Measurements from ENCODE around the gene DMTF1.
"Not testable (repeated sequence)": the region's sequence is repeated elsewhere in the genome, so short reads cannot be mapped to it uniquely, and the experiment has no call there.

DMTF1 gene

DNA sequence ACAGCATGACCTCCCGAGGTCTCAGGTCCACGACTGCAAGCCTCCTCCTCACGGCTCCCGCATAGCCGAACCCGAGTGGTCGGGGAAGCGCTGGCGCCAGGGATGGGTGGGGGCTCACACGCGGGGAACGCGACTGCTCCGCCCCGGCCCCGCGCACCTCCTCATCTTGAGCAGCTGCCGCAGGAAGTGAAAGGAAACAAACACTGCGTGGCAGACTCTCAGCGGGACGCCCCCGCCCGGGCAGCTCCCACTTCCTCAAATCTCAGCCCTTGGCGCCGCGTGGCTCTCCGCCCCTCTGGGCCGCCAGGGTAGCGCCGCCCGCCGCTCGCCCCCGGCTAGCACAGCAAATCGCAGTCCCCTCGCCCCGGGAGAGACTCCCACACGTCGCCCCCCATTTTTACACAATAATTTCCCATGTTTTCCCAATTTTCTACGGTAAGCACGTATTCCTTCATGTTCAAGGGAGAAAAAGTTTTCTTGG lies 67.3 kb downstream of the DMTF1 start, which contains the start of gene TMEM243:
TMEM243 (minus strand) TSS at position 188 of the 481 bp plus-strand sequence. CDS start 229 bp downstream, outside the sequence.
- H3K36me3 ChIP-seq (ENCODE audit: control insufficient read depth, insufficient read depth, low read length): no peaks in the 10 kb centered on the region
- no peaks in the 10 kb centered on the region for H3K9me3 ChIP-seq (ENCODE audit: control insufficient read depth, insufficient read depth, low read length)
- H3K27ac ChIP-seq (ENCODE audit: low read length): no peak within 1 kb of the TSS
- peaks cover 4% of the 10 kb centered on the region for H3K4me1 ChIP-seq (ENCODE audit: control insufficient read depth, insufficient read depth, low read length)
- peak within 1 kb of the TSS; percentile 97 for H3K4me3 ChIP-seq (ENCODE audit: low read length)
- WGBS (ENCODE audit: insufficient coverage, insufficient read length): no CpG with 5 or more reads among the region's 41 CpGs
- no peak for DNase-seq (ENCODE audit: low read depth, low spot score)
- peaks cover 10% of the 10 kb centered on the region; the same call in 1 of the 2 replicates for H3K27me3 ChIP-seq (ENCODE audit: control insufficient read depth, insufficient read depth, low read length)

DNA sequence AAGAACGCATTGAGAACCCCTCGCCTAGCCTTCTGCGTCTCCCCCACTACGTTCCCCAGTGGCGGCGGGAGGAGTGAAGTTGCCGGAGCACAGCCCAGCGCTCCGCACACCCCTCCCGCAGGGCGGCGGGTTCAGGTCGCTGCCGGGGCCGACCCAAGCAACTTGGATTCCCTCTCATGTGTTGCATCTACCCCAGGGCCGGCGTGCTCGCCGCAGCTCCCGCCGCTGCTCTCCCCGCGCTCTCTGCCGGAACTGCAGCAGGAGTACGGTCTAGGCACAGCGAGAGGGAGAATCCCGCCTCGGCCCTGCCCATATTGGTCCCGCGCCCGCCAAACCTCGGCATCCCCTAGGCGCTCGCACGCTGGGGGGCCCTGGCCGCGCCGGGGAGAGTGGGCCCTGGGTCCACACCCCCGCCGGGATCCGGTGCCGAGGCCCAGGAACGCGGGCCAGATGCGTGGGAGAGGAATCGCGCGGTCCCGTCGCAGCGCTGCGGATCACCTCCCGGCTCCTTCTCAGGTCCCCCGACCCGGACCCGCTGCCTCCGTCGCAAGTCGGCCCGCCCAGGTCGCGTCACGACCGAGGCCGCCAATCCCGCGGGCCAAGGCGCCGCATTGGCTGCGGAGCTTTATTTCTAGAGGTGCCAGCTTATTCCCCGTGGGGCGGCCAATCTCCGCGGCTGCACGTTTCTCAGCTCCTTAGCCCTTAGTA lies 67.9 kb downstream of the DMTF1 start:
- Histone ChIP-seq H3K9me3 (ENCODE audit: control insufficient read depth, insufficient read depth, low read length) (no peaks in the 10 kb centered on the region), H3K4me3 (ENCODE audit: low read length) (peak overlapping the region; percentile 97), H3K27ac (ENCODE audit: low read length) (no peak overlapping the region), H3K4me1 (ENCODE audit: control insufficient read depth, insufficient read depth, low read length) (peaks cover 4% of the 10 kb centered on the region), H3K27me3 (ENCODE audit: control insufficient read depth, insufficient read depth, low read length) (peaks cover 10% of the 10 kb centered on the region; the same call in 1 of the 2 replicates), H3K36me3 (ENCODE audit: control insufficient read depth, insufficient read depth, low read length) (no peaks in the 10 kb centered on the region)
- no peak for DNase-seq (ENCODE audit: low read depth, low spot score)
- no CpG with 5 or more reads among the region's 75 CpGs for WGBS (ENCODE audit: insufficient coverage, insufficient read length)

DNA sequence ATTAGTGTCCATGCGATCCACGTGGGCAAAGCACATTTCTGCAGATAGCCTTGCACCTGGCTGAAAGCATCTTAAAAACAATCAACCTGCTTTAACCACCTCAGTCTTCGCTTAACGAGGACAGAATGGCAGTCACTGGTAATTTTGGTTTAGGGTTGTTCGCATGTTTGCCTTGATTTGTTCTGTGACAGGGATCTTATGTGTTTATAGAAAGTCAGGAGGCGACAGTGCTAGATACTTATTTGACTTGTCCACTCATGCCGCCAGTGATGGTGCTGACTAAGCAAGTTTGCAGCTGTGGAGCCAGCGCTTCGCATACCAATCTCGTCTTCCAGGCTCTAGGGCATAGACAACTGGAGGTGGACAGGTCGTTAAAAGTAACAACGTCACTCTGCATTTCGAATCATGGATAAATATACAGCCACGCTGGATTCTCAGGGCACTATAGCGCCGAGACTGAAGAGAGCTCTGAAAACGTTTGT lies 68.5 kb downstream of the DMTF1 start:
- Histone ChIP-seq H3K4me3 (ENCODE audit: low read length) (peak overlapping the region; percentile 97; the same call in 1 of the 2 replicates), H3K27ac (ENCODE audit: low read length) (no peak overlapping the region), H3K4me1 (ENCODE audit: control insufficient read depth, insufficient read depth, low read length) (peaks cover 4% of the 10 kb centered on the region), H3K27me3 (ENCODE audit: control insufficient read depth, insufficient read depth, low read length) (peaks cover 10% of the 10 kb centered on the region; the same call in 1 of the 2 replicates), H3K9me3 (ENCODE audit: control insufficient read depth, insufficient read depth, low read length) (no peaks in the 10 kb centered on the region), H3K36me3 (ENCODE audit: control insufficient read depth, insufficient read depth, low read length) (no peaks in the 10 kb centered on the region)
- WGBS (ENCODE audit: insufficient coverage, insufficient read length): no CpG with 5 or more reads among the region's 17 CpGs
- no peak for DNase-seq (ENCODE audit: low read depth, low spot score)

DNA sequence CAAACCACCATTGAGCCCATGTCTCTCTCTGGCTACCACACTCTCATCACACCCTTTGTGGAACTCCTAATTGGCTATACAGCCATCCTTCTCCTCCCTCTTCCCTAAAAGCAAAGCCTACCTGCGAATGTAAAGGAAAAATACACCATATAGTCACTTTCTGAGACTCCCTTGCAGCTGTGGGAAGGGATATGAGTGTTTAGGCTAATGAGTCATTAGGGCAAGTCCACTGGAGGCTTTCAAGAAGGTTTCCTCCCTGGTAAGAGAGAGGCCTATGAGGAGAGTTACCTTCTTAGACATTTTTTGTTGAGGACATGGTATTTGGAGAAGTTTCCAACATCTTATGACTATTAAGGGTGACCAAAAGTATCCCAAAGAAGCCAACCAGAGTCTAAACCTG lies 71.4 kb downstream of the DMTF1 start:
- peaks cover 4% of the 10 kb centered on the region for H3K4me1 ChIP-seq (ENCODE audit: control insufficient read depth, insufficient read depth, low read length)
- no peak for DNase-seq (ENCODE audit: low read depth, low spot score)
- H3K27ac ChIP-seq (ENCODE audit: low read length): no peak overlapping the region
- WGBS (ENCODE audit: insufficient coverage, insufficient read length): no CpG with 5 or more reads among the region's 1 CpG
- no peak overlapping the region for H3K4me3 ChIP-seq (ENCODE audit: low read length)
- H3K36me3 ChIP-seq (ENCODE audit: control insufficient read depth, insufficient read depth, low read length): no peaks in the 10 kb centered on the region
- no peaks in the 10 kb centered on the region for H3K9me3 ChIP-seq (ENCODE audit: control insufficient read depth, insufficient read depth, low read length)
- peaks cover 10% of the 10 kb centered on the region; the same call in 1 of the 2 replicates for H3K27me3 ChIP-seq (ENCODE audit: control insufficient read depth, insufficient read depth, low read length)

DNA sequence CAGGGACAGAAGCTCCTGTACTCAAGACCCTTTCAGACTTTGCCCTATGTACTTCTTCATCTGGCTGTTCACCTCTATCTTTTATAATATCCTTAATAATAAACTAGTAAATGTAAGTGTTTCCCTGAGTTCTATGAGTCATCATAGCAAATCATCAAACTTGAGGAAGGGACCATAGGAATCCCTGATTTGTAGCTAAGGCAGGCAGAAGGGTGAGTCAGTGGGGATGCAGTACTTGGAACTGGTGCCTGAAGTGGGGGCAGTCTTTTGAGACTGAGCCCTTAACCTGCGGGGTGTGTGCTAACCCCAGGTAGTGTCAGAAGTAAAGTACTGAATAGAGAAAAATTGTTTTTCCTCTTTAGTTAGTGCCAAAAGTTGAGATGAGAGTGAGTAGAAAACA lies 73.4 kb downstream of the DMTF1 start:
- Histone ChIP-seq H3K4me1 (ENCODE audit: control insufficient read depth, insufficient read depth, low read length) (peaks cover 3% of the 10 kb centered on the region), H3K4me3 (ENCODE audit: low read length) (no peak overlapping the region), H3K27me3 (ENCODE audit: control insufficient read depth, insufficient read depth, low read length) (peaks cover 10% of the 10 kb centered on the region; the same call in 1 of the 2 replicates), H3K36me3 (ENCODE audit: control insufficient read depth, insufficient read depth, low read length) (no peaks in the 10 kb centered on the region), H3K9me3 (ENCODE audit: control insufficient read depth, insufficient read depth, low read length) (no peaks in the 10 kb centered on the region), H3K27ac (ENCODE audit: low read length) (no peak overlapping the region)
- WGBS (ENCODE audit: insufficient coverage, insufficient read length): no CpG with 5 or more reads among the region's 1 CpG
- no peak for DNase-seq (ENCODE audit: low read depth, low spot score)

DNA sequence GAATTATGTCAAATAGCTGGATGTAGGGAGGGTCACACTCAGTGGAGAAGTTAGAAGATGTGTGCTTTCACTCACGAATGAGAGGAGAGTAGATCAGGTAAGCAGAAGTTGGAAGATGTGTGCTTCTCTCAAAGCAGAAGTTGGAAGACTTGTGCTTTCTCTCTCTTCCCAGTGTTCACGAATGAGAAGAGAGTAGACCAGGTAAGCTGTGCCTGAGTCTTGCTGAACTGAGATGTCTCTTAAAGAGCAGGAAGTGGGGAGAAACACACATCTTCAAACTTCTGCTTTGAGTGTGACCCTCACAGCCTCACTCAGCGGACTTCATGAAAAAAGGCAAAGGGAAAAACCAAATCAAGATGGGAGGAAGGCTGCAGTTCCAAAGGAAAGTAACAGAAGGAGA lies 74.2 kb downstream of the DMTF1 start:
- Histone ChIP-seq H3K4me1 (ENCODE audit: control insufficient read depth, insufficient read depth, low read length) (no peaks in the 10 kb centered on the region), H3K9me3 (ENCODE audit: control insufficient read depth, insufficient read depth, low read length) (no peaks in the 10 kb centered on the region), H3K27ac (ENCODE audit: low read length) (no peak overlapping the region), H3K27me3 (ENCODE audit: control insufficient read depth, insufficient read depth, low read length) (peaks cover 3% of the 10 kb centered on the region; the same call in 1 of the 2 replicates), H3K36me3 (ENCODE audit: control insufficient read depth, insufficient read depth, low read length) (no peaks in the 10 kb centered on the region), H3K4me3 (ENCODE audit: low read length) (no peak overlapping the region)
- WGBS (ENCODE audit: insufficient coverage, insufficient read length): no CpG with 5 or more reads among the region's 3 CpGs
- DNase-seq (ENCODE audit: low read depth, low spot score): no peak

DNA sequence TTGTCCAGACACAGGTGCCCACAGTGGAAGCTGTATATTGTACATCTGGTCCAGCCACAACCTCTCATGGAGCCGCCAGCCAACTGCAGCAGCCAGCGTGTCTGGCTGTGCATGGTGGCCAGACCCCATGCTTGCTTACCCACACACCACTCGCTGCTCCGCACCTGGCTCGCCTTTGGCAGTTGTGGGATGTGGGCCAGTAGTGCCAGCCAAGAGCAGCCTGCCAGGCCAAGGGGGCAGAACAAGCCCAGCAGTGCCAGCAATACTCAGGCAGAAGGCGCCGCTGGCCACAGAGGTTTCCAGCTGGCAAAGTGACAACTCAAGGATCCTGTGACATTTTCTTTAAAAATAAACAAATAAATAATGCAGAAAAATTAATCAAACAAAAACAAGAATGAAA lies 79.0 kb downstream of the DMTF1 start:
- H3K36me3 ChIP-seq (ENCODE audit: control insufficient read depth, insufficient read depth, low read length): no peaks in the 10 kb centered on the region
- H3K9me3 ChIP-seq (ENCODE audit: control insufficient read depth, insufficient read depth, low read length): no peaks in the 10 kb centered on the region
- no CpG with 5 or more reads among the region's 7 CpGs for WGBS (ENCODE audit: insufficient coverage, insufficient read length)
- no peak overlapping the region for H3K27ac ChIP-seq (ENCODE audit: low read length)
- no peaks in the 10 kb centered on the region for H3K27me3 ChIP-seq (ENCODE audit: control insufficient read depth, insufficient read depth, low read length)
- no peak for DNase-seq (ENCODE audit: low read depth, low spot score)
- no peak overlapping the region for H3K4me3 ChIP-seq (ENCODE audit: low read length)
- H3K4me1 ChIP-seq (ENCODE audit: control insufficient read depth, insufficient read depth, low read length): no peaks in the 10 kb centered on the region

DNA sequence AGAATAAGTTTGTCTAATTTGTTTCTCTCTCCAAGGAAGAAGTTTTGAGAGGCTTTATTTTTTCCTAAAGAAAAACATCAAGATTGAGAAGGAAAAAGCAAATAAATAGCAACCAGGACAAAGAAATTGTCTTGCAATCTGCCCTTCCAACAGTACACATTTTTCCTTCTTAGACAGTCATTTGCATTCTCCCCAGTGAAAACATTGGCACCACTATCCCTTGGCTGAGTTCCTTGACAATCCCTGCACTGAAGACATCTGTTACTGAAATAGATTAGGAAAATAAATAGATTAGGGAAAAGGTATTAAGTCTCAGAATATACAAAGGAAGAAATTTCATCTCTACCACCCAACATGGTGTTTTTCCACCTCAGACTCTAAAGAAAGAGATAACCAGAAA lies 79.5 kb downstream of the DMTF1 start:
- no peak for DNase-seq (ENCODE audit: low read depth, low spot score)
- no peak overlapping the region for H3K27ac ChIP-seq (ENCODE audit: low read length)
- H3K36me3 ChIP-seq (ENCODE audit: control insufficient read depth, insufficient read depth, low read length): no peaks in the 10 kb centered on the region
- H3K4me3 ChIP-seq (ENCODE audit: low read length): no peak overlapping the region
- no peaks in the 10 kb centered on the region for H3K27me3 ChIP-seq (ENCODE audit: control insufficient read depth, insufficient read depth, low read length)
- no peaks in the 10 kb centered on the region for H3K4me1 ChIP-seq (ENCODE audit: control insufficient read depth, insufficient read depth, low read length)
- no peaks in the 10 kb centered on the region for H3K9me3 ChIP-seq (ENCODE audit: control insufficient read depth, insufficient read depth, low read length)

DNA sequence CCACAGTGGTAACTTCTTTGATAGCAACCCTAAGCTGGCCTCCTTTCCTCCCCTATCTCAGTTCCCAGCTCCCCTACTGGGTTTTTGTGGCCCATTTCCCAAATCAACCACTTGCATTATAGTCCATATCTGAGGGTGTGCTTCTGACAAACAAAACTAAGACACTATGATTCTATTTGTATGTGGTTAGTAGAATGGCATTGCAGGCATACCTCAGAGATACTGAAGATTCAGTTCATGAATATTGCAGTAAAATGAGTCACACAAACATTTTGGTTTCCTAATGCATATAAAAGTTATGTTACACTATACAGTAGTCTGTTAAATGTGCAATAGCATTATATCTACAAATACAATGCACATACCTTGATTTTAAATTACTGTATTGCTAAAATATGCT lies 82.7 kb downstream of the DMTF1 start:
- H3K9me3 ChIP-seq (ENCODE audit: control insufficient read depth, insufficient read depth, low read length): no peaks in the 10 kb centered on the region
- H3K4me3 ChIP-seq (ENCODE audit: low read length): no peak overlapping the region
- no peak for DNase-seq (ENCODE audit: low read depth, low spot score)
- H3K27ac ChIP-seq (ENCODE audit: low read length): no peak overlapping the region
- H3K36me3 ChIP-seq (ENCODE audit: control insufficient read depth, insufficient read depth, low read length): no peaks in the 10 kb centered on the region
- no peaks in the 10 kb centered on the region for H3K4me1 ChIP-seq (ENCODE audit: control insufficient read depth, insufficient read depth, low read length)
- H3K27me3 ChIP-seq (ENCODE audit: control insufficient read depth, insufficient read depth, low read length): no peaks in the 10 kb centered on the region

DNA sequence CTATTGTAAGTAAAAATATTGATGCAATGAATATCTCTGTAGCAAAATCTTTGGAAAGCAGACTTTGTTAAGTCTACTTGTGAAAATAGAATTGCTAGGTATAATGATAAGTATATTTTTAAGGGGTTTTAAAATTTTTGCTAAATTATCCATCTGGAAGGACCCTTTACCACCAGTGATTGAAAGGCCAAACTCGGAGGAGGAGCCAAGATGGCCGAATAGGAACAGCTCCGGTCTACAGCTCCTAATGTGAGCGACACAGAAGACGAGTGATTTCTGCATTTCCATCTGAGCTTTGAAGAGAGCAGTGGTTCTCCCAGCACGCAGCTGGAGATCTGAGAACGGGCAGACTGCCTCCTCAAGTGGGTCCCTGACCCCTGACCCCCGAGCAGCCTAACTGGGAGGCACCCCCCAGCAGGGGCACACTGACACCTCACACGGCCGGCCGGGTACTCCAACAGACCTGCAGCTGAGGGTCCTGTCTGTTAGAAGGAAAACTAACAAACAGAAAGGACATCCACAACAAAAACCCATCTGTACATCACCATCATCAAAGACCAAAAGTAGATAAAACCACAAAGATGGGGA lies 86.3 kb downstream of the DMTF1 start:
- no CpG with 5 or more reads among the region's 11 CpGs for WGBS (ENCODE audit: insufficient coverage, insufficient read length)
- not testable (repeated sequence) for H3K4me3 ChIP-seq (ENCODE audit: low read length); DNase-seq (ENCODE audit: low read depth, low spot score); H3K36me3 ChIP-seq (ENCODE audit: control insufficient read depth, insufficient read depth, low read length); H3K27ac ChIP-seq (ENCODE audit: low read length); H3K27me3 ChIP-seq (ENCODE audit: control insufficient read depth, insufficient read depth, low read length); H3K4me1 ChIP-seq (ENCODE audit: control insufficient read depth, insufficient read depth, low read length); H3K9me3 ChIP-seq (ENCODE audit: control insufficient read depth, insufficient read depth, low read length)

Data from iPS DF 6.9 (cell line).